HG03457 (cell line): Measurements from ENCODE around the gene TXNDC8.
A peak's percentile ranks its signal among the peaks of the same experiment; 100 is the strongest.
"Not testable (repeated sequence)": the region's sequence is repeated elsewhere in the genome, so short reads cannot be mapped to it uniquely, and the experiment has no call there.

ENCODE experiments used
- ATAC-seq: cut with Tn5 transposase; IDR thresholded peaks from one replicate; pipeline ENCODE4 v1.9.1; 2021; ENCODE audit warnings: moderate number of reproducible peaks; ENCODE audit not compliant: unreplicated experiment

The TXNDC8 gene

DNA sequence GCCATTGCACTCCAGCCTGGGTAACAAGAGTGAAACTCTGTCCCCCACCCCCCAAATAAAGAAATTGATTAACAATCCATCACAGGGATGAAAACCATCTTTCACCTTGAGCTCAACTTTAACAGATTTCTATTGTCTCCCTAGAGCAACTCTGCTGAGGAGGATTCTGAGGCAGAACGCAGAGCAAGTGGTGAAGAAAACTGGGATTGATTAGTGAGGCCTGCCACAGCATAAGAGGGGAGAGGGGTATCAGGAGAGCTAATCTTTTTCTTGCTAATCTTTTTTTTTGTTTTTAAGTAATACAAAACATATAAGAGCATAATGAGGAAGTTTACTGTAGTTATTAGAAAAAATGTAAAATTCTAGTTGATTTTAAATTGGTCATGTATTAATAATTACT, 8.9 kb downstream of the TXNDC8 start:
- ATAC-seq = no peak

DNA sequence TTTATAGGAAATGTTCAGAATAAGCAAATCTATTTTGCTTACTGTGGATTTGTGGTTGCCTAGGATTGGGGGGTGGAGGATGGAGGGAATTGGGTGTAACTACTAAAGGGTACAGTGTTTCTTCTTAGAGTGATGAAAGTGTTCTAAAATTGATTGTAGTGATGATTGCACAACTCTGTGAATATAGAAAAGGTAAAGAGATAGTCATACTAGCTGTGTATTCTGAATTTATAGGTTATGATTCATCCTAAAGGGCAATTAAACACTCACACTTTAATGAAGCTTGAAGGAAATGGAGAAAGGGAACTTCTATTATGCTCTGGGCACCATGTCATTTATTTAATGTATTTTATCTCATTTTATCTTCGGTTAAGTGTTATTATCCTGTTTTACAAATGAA, 9.9 kb downstream of the TXNDC8 start:
- no peak for ATAC-seq

DNA sequence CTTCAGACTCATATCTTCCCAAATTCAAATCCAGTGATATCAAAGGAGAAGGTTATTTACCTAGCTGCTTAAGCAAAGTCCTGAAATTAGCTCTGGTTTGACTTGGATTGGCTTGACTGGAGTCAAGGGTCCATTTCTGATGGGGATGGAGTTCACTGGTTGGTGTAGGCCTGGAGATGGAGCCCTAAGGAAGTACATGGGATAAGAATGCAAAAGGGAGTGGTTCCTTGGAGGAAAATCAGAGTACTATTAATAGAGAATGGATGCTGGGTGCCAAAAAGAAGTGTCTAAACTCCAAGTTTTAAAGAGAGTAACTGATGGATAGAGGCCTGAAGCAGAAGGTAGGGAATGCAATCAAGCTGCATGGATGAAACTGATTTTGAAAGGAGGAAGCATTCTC, 13.8 kb downstream of the TXNDC8 start:
- ATAC-seq = no peak

DNA sequence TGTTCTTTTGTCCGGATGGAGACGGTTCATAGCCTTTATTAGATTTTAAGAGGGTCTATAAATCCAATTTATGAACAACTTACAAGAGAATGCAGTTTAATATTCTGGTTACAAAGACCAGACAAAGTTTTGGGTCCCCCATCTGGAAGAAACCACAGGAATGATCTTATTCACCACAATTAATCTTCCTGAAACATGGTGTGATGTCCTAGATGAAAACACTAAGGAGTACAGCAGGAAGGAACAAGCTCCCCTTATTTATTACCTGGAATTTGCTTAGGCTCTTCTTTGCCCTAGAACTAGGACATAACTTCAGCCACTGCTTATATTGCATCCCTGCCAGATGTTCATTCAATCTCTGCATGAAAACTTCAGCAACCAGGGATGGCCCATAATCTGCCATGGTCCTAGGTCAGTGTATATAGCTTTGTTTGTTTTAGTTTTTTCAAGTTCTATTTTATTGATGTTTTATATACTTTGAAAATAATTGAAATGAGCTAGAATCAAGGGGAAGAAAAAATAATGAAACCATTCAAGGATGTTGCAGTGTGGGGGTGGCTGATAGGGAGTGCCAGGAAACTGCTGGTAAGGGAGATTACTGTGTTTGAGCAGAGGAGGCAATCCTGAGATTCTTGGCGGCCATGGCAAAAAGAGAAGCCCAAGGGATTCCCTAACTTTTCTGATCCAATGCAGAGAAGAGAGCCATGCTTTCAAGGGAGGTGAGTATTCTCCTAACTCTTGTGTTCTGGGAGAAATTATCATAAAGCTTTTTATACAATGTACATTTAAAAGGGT, 16.8 kb downstream of the TXNDC8 start:
- no peak for ATAC-seq

DNA sequence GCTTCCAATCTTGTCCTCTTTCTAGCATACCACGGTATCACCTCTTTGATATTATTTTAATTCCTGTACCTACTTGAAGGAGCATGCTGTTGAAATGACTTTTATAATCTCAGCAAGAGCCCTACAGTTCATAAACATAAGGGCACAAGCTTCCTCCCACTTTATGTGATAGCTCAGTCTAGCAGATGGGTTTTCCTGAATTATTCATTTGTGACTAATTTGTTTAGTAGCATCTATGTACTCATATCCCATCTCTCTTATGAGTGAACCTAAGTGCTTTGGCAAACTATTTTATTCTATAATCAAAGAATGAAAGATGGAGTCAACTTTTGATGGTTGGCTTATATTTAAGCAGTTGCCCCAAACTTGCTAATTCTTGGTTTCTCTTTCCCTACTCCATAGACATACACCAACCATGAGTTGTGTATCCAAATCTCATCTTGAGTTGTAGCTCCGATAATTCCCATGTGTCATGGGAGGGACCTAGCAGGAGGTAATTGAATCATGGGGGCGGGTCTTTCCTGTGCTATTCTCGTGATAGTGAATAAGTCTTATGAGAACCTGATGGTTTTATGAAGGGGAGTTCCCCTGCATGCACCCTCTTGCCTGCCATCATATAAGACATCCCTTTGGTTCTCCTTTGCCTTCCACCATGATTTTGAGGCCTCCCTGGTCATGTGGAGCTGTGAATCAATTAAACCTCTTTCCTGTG, 17.7 kb downstream of the TXNDC8 start:
- ATAC-seq = no peak

DNA sequence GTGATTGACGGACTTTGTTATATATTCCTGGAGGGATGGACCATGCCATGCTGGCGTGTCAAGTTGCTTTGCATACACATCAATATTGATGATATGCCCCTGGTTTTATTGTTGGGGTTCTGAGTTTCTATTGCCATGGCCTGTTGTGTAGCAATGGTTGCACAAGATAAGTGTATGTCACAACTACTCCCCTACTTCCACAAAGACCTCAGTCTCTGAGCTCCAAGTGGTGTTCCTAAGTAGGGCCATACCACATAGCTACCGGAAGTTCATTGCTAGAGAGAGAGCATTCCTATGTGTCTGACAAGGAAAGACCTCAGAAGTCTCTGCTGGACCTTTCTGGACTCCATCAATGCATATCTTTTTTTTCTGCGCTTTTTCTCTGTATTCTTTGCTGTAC, 19.8 kb downstream of the TXNDC8 start:
- ATAC-seq = no peak

DNA sequence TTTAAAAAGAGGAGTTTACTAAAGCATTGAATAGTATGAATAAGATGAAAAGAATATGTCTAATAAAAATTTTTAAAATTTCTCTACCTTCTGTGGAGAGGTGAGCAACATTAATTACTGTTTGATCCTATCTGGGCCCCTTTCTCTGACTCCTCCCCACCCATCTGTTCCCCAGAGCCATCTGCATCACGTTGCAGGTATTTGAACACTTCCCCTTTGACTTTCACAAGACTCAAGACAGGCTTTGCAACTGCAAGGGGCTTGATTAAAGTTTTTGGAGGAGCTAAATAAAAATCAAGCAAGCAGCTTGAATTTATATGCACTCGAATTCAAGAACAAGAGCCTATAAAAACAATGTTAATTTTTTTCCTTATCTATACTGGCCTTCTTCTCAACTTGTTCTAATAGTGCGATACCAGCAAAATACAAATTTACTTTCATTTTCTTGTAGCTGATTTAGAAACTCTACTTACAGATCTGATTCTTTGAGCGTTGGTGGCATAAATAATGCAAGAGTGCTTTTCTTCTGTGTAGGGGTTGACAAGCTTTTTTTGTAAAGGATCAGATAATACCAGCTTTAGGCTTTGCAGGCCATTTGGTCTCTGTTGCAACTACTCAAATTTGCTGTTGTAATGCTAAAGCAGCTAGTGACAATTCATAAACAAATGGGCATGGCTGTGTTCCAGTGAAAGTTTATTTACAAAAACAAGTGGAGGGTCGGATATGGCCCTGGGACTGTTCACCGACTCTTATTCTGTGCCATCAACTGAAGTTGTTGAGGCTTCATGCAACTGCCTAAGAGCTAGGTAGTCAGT, 21.2 kb downstream of the TXNDC8 start:
- peak; percentile 90 for ATAC-seq

DNA sequence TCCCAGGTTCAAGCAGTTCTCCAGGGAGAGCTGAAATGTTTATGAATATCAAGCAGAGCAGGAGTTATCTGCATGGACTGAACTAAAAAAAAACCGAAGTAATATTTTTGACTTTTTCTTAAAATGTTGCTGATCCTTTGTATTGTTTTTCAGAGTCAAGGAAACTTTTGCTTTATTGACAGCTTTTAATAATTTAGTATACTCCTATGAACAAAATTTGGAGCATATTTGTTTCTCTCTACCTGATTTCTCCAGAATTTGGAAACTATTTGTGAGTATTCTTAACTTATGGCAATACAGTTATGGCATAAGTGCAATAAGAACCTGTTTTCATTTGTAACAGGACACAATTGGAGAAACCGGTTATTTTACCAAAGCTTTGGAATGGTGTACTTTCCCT, 25.7 kb downstream of the TXNDC8 start:
- ATAC-seq = not testable (repeated sequence)

DNA sequence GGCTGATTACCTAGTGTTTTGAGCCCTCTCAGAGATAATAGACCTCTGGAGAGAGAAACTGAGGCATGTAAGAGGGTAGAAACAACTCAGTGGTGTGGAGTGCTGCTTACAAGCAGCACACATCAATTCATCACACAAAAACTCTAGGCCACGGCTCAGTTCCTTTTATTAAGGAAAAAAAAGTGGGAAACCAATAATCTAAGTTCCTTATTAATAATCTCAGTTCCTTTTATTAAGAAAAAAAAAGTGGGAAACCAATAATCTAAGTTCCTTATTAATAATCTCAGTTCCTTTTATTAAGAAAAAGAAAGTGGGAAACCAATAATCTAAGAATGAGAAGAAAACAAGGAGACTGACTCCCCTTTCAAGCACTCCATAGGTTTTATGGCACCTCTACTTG, 28.0 kb downstream of the TXNDC8 start:
- no peak for ATAC-seq

DNA sequence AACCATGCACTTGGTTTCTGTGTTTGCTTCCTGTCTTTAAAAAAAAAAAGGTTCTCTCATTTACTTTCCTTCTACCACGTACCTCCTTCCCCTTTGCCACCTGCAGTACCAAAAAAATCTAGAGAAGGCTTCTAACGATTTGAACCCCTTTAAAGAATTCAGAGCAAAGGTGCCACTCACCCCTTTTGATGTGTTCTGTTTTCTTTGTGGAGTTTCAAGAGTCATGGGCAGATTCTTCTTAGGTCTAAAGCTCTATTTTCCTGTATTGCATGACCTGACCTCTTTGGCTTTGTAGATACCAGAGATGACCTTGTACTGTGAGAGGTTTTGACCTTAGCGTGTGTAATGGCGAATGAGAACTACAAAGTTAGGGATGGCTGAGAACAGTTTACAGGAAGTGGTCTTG, 29.0 kb downstream of the TXNDC8 start:
- ATAC-seq = no peak

DNA sequence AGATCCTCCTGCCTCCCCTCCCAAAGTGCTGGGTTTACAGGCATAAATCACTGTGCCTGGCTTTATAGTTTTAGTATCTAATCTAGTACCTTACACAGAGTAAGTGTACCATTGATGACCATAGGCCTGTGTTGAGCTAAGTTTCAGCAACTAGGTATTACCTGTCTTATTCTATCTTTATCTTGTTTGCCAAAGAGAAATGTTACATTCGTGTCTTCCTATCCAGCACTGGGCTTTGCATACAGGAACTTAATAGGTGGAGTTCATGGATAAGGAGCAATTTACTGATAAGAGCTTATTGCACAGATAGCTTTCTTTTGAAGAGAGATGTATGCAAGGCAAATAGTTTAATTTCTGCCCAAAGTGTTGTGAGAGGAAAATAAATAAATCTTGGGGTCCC, 30.5 kb downstream of the TXNDC8 start:
- ATAC-seq = no peak

DNA sequence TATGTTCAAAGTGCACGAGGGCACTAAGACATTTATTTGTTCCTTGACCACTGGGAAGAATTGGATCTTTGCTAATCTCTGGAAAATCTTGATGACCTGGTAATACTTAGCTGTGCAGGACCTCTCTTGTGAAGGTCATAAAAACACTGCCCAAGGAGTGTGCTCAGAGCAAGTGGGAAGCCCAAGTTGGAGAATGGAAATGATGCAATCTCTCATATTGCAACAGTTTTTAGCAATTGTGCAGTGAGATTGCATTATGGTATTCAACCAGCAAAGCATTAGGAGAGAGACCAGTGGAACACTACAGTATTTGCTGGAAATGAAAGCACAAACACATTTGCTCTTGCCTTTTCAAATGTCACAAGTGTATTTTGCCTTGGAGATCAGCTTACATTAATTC, 34.5 kb downstream of the TXNDC8 start:
- ATAC-seq = no peak

DNA sequence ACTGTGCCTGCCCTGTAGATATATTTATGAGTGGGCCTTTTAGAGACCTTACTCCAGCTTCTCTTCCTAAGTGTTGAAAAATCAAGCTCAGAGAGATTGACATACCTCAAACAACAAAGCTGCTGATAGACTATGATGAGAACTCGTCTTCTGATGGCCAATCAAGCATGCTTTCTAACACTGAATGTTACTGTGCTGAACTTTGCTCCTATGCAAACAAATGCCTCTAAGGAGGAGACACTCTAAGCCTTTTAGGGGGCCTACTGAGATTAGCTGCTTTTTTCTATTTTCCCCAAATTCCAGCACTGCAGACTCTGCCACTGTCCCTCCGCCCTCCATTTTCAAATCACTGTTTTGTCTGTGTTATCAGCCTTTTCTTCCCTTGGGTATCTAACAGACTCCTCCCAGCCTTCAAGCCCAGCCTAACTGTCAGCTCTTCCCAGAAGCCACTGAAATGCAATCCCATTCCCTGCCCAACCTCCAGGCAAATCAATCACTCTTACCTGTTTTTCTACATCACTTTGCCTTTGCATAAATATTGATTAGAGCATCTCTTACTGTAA, 39.5 kb downstream of the TXNDC8 start:
- ATAC-seq = no peak

DNA sequence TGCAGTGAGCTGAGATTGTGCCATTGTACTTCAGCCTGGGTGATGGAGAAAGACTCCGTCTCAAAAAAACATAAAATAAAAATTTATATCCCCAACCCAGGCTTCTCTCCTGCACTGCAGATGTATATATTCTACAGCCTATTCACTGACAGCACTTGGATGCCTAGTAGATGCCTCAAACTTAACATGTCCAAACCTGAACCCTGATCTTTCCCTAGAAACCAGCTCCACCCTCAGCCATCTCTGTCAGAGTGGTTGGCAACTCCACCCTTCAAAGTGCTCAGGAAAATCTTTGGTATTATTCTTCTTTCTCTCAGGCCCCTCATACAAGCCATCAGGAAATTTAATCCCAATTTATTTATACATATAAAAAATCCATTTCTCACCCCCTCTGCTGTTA, 44.4 kb downstream of the TXNDC8 start:
- ATAC-seq = no peak

DNA sequence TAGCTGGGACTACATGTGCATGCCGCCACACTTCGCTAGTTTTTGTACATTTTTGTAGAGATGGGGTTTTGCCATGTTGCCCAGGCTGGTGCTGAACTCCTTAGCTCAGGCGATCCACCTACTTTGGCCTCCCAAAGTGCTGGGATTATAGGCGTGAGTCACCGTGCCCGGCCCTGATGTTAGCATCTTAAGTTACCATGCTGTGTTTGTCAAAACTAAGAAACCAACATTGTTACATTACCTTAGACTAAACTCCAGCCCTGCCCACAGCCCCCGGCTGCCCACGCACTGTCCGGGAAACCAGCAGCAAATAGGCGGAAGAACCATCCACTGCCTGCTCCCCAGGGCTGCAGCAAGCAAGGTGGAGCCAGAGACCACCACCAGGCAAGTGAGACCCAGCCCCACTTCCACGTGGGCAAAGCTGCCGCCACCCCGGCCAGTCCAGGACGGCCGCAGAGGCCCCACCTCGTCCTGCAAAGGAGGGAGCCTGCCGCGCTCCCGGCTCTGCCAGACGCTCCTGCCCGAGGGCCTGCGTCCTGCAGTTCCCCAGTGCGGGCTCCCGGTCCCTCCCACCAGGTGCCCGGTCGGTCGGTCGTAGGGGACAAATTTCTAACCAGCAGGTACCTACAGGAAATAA, 45.6 kb downstream of the TXNDC8 start:
- no peak for ATAC-seq

DNA sequence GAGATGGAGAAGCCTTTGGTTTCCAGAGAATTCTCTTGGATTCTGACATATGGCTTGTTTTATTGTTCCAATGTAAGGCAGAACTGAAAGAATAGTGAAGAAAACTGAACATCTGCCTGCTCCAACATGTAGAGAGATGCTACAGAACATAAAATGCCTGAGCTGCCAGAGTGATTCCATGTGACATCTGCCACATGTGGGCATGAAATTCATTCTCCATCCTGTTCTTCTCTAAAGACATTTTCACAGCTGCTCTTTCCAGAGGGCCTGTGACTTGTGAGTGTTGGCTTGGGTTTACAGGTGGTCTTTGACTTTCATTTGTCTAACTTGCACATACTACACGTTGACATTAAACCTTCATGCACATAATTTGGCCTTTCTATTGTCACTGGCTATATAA, 47.7 kb downstream of the TXNDC8 start:
- ATAC-seq = no peak

DNA sequence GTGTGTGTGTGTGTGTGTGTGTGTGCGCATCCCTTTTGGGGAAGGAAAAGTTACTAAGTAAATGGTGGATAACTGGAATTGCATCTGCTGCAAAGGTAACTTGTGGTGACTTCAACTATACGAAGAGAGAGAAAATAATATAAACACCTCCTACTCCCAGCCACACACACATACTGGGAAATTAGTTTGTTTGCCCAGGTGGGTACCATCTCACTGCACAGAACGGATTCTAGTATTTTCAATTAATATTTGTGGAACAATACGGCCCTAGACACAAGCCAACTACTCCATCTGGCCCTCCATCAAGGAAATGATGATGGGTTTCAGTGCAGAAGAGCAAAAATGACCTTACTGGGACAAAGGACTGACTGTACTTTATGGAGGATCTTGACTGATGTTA, 49.2 kb downstream of the TXNDC8 start:
- no peak for ATAC-seq

DNA sequence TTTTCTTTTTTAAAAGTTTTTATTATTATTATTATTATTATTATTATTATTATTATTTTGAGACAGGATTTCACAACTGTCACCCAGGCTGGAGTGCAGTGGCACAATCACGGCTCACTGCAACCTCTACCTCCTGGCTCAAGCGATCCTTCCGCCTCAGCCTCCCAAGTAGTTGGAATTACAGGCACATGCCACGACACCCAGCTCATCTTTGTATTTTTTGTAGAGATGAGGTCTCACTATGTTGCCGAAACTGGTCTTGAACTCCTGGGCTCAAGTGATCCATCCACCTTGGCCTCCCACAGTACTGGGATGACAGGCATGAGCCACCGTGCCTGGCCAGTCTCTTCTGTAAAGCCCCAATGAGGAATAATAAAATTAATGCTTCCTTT, 50.4 kb downstream of the TXNDC8 start:
- no peak for ATAC-seq

DNA sequence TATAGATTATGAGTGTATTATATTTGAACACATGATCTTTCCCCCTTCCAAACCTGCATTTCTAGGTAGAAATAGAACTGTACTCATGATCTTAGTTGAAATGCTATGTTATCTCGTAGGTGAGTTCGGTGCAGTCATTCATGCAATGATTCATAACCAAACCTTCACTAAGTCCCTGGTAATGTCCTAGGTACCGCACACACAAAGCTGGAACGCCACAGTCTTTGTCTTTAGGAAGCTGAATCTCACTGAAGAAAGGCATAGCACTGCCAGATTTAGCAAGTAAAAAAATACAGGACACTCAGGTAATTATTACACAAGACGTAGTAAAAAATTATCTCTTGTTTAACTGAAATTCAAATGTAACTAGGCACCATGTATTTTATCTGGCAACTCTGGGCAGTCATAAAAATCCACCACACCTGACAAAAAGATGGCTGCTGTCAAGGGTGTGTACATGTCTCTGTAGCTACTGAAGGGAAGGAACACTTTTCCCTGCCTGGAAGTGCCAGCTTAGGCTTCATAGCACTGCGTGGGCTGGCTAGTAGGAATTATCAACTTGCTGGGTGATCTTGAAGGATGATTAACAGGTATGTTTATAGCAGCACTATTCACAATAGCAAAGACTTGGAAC, 53.3 kb downstream of the TXNDC8 start:
- no peak for ATAC-seq

DNA sequence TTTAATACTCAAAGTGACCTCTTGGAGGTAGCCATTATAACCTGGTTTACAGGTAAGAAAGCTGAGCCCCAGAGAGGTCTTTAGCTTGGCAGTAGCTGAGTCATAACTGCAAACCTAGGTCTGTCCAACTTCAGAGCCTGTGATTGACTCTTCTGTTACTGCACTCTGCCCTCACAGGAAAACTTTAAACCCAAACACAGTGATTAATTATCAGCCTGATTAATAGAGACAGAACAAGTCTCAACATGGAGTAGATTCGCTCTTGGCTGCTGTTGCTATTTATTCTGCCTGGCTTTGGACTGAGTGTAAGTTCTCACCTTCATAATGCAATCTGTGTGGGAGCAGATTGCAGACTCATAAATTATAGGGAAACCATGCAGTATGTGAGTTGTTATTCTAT, 53.9 kb downstream of the TXNDC8 start:
- ATAC-seq = no peak

DNA sequence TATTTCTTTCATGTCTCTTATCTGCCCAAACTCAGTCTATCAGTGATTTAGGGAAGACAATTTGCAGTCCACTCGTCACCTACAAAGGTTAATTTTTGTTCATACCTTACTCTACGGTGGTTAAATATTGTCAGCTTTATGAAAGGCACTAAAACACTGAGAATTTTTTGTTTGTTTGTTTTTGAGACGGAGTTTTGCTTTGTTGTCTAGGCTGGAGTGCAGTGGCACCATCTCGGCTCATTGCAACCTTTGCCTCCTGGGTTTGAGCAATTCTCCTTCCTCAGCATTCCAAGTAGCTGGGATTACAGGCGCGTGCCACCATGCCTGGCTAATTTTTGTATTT, 55.0 kb downstream of the TXNDC8 start:
- ATAC-seq = no peak
